HG03439 (cell line): ENCODE data around the gene ZHX3.
"Not testable (repeated sequence)": the region's sequence is repeated elsewhere in the genome, so short reads cannot be mapped to it uniquely, and the experiment has no call there.

Experiments used
- ATAC-seq: cut with Tn5 transposase; IDR thresholded peaks from one replicate; pipeline ENCODE4 v1.9.1; 2021; ENCODE audit warnings: mild to moderate bottlenecking, moderate library complexity; ENCODE audit not compliant: unreplicated experiment

ZHX3 gene

DNA sequence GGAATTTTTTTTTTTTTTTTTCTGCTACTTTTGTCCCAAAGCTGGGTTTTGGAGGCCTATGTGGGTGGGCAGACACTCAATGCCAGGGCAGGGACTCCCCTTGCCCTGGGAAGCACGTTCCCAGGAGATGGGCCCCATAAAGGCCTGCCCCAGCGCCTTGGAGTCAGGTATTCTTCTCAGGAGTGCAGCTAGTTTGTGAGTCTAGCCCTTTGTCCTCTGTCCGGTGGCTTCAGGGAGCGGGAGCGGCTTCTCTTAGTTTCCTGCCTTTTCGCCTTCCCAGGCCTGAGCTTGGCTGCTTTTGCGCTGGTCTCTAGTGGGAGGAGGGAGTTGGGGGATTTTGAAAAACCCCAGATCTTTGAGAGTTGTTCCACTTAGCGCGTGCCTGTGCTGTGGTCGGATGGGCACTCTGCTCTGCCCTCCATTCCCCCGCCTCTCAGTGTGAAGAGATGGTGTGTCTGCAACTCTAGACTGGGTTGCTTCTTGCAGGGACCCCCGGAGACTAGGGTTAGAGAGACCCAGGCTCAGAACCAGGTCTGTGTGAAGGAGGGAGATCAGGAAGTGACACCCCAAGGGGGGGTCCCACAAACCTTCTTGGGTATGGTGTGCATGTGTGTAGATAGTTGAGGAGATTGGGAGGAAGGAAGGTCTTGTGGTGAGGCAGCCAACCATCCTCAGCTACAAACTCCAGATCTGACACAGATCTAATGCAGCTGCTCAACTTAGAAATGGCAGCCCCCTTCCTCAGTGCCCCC is 178.9 kb downstream of the ZHX3 start:
- no peak for ATAC-seq

- ATAC-seq: peak; percentile 10
Observed at GRCh38 chr20:41137614-41138474, 179.7 kb downstream of the ZHX3 start.

- peak; percentile 42 for ATAC-seq
Observed at GRCh38 chr20:41136680-41137613, 180.6 kb downstream of the ZHX3 start, which contains the start of gene PLCG1. TSS of gene PLCG1 (plus strand) at chr20:41137543. CDS start at chr20:41137642, 99 bp downstream.

GRCh38 chr20:41135888-41136679 is 181.4 kb downstream of the ZHX3 start:
- no peak for ATAC-seq

DNA sequence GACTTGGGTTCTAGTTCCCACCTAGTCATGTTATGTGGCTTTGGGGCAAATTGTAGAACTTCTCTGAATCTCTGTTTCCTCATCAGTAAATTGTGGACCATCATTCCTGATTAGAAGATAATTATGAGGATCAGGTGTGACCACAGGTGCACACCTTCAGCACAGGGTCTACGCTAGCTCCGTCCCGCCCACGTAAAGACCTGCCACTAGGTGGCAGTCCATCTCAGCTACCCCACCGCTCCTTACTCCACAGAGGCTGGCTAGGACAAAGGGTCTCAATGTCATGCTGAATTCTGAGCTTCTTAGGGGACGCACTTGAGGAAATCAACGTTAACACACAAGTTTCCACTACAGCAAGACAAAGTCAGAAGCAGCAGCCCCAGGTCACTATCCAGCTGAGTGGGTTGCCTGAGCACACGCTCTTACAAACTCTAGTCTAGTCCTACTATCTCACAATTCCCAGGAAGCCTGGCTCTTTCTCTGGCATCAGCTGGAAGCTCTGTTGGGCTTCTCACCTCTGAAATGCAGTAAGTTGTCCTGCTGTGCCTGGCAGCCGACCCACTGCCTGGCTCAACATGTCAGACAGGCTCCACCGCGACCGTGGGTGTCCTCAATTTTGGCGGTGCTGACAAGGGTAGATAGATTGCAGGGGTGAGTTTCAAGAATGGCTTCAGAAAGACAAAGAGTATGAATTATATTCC is 182.2 kb downstream of the ZHX3 start:
- no peak for ATAC-seq

- ATAC-seq: no peak
Observed at GRCh38 chr20:41134362-41135186, 183.0 kb downstream of the ZHX3 start.

GRCh38 chr20:41133709-41134361 is 183.7 kb downstream of the ZHX3 start:
- peak; percentile 71 for ATAC-seq

GRCh38 chr20:41132388-41132775 is 185.1 kb downstream of the ZHX3 start:
- ATAC-seq: not testable (repeated sequence)

DNA sequence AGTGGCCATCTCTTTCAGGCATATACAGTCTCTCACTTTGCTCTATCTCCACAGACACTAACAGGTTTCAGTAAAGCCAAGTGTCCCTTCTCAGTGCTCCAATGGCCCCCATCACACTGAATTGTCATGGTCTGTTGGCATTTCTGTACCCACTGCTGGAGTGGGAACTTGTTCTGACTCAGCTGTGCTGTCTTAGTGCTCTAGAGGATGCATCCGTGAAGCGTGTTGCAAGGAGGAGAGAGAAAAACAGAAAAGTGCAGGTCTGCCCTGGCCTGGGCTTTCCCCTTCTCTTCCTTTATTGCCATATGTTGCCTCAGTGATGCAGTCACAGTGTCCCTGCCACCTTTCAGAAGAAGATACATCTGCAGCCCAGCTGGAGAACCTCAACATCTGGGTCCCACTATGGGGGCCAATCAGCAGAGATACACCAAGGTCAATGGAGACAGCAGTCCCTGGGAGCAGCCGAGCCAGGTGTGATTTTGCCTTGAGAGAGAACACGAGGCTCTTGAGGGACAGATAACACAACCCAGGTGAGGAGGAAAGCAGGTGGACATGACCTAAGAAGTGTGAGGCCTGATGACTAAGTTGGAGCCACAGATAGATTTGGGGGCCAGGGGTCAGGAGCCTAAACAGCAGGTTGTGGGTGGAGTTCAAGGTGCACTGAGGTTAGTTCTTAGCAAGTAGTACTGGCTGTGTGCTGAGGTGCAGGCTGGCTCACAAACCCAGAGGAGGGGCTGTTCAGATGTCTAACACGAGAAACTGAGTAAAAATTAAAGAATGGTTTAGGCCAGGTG is 185.7 kb downstream of the ZHX3 start:
- peak; percentile 25 for ATAC-seq
